Aorta (tissue), 5 donors: ENCODE data around the gene DDOST. TPM values are rescaled to one million over a fixed set of nuclear protein-coding genes. Genes with fewer than 3 reads are reported as not detected.

ENCODE experiments used
- ATAC-seq: fragments of 200-7000 bp; cut with Tn5 transposase; one replicate; pipeline ENCODE4 v1.9.1; 2022; ENCODE audit warnings: moderate library complexity; ENCODE audit not compliant: low FRiP score
- DNase-seq, 2 donors: peaks; one replicate each; pipeline ENCODE4 v3.0.0-alpha.2; 2020
- H3K27ac ChIP-seq, 2 donors: one replicate each; pipeline ENCODE4 v1.5.1; 2013; ENCODE audit warnings: low read length in 2 of 2, mild to moderate bottlenecking in 2 of 2, moderate library complexity in 2 of 2, control low read depth in 1 of 2, inconsistent platforms in 1 of 2, low read depth in 1 of 2
- H3K27me3 ChIP-seq, 2 donors: one replicate each; pipeline ENCODE4 v1.6.1; 2013; ENCODE audit warnings: control low read depth in 1 of 2, low read length in 1 of 2, mild to moderate bottlenecking in 1 of 2, moderate library complexity in 1 of 2; ENCODE audit not compliant: insufficient read depth in 2 of 2, control insufficient read depth in 1 of 2
- H3K36me3 ChIP-seq, 2 donors: one replicate each; pipeline ENCODE4 v1.6.1; 2013; ENCODE audit warnings: control low read depth in 1 of 2, low read length in 1 of 2, mild to moderate bottlenecking in 1 of 2; ENCODE audit not compliant: insufficient read depth in 2 of 2, control insufficient read depth in 1 of 2
- H3K4me1 ChIP-seq, 2 donors: one replicate each; pipeline ENCODE4 v1.6.1; 2013; ENCODE audit warnings: low read length in 2 of 2, control low read depth in 1 of 2, mild to moderate bottlenecking in 1 of 2, moderate library complexity in 1 of 2; ENCODE audit not compliant: insufficient read depth in 2 of 2, control insufficient read depth in 1 of 2
- H3K4me3 ChIP-seq, 2 donors: one replicate each; pipeline ENCODE4 v1.5.1; 2013; ENCODE audit warnings: low read length in 2 of 2, control low read depth in 1 of 2, mild to moderate bottlenecking in 1 of 2
- H3K9me3 ChIP-seq: one replicate; pipeline ENCODE4 v1.6.1; 2013; ENCODE audit warnings: mild to moderate bottlenecking, low read length; ENCODE audit not compliant: control insufficient read depth
- WGBS, 2 donors: extraction: QIAGEN DNeasy Blood & Tissue Kit; methylation state at CpG; one replicate each; pipeline ENCODE4 v1.1.7; 2013; 5-methylcytosine and 5-hydroxymethylcytosine counted together
- intact Hi-C, 2 donors: fragments of 100-400 bp; cut with DNase I; formaldehyde crosslinking; loops; one replicate each; pipeline versions ENCODE4 v1.14.2 to v1.15.0; 2022
- polyA plus RNA-seq, 2 donors: library from polyadenylated mRNA; stranded (reverse); fragments of 200-250 nt; gene quantifications; one replicate each; pipeline ENCODE4 v1.2.3, GENCODE V29; 2013
- total RNA-seq, 2 donors: library from RNA; stranded (reverse); fragmentation: NEBNext Ultra II Directional; extraction: Animal tissue kit (Norgen Biotek cat#: 25700); gene quantifications; one replicate each; pipeline ENCODE4 v1.2.1, GENCODE V29; 2021
- donor health status: healthy with polysubstance abuse.
- donor health status: Bipolar disorder and iron deficiency.
- donor health status: DM: no; HTN: no; CAD: no.
- donor health status: DM: no; HTN: no; CAD: no.
- donor health status: DM: yes; HTN: yes; CAD: no.

Gene DDOST
- total and polyA plus RNA-seq, 4 donors, result 86.3 to 174 (median 129) TPM

DNA sequence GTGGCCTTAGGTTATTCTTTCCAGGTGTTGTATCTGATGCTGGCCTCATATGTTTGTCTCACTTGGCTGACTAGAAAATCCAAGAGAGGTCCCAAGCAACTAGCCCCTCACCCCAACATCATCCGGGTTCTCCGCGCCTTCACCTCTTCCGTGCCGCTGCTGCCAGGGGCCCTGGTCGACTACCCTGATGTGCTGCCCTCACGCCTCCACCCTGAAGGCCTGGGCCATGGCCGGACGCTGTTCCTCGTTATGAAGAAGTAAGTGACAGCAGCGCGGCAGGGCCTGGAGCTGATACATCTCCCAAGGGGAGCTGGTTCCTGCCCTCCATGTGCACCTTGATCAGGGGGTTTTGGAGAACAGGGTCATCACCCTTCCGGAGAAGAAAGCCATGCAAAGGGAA is 16.8 kb downstream of the DDOST start:
- Histone ChIP-seq H3K27ac (no peak overlapping the region), H3K27me3 (no peaks in the 10 kb centered on the region), H3K9me3 (no peaks in the 10 kb centered on the region), H3K36me3 (peaks cover 0 to 15% of the 10 kb centered on the region in 2 donors), H3K4me1 (no peaks in the 10 kb centered on the region), H3K4me3 (no peak overlapping the region)
- no peak for DNase-seq
- 91 to 93% methylated on average over 13 of the region's 13 CpGs for WGBS, 2 donors
- intact Hi-C loops, result no loop called here
- no peak for ATAC-seq

DNA sequence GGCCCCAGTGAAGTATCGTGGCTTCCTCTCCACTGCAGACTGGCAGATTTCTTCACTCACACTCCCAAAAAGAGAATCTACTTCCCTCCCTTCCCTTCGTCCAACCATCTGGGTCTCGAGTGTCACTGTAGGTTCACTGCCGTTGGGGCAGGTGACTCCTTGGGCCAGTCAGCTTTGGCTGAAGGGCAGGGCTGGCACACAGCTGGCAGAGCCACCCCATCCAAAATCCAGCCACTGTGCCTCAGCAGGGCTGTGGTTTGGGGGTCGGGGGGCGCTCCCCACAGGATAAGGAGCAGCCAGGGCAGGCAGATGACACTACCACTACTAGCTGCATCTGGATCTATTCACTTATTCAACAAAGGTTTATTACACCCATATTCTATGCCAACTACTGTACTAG is 18.1 kb downstream of the DDOST start:
- H3K4me1 ChIP-seq, result no peaks in the 10 kb centered on the region
- intact Hi-C loops, result no loop called here
- ATAC-seq (no peak), DNase-seq (no peak)
- 68 to 83% methylated on average over 6 of the region's 6 CpGs for WGBS, 2 donors
- no peaks in the 10 kb centered on the region for H3K9me3 ChIP-seq
- H3K4me3 ChIP-seq, result no peak overlapping the region
- H3K36me3 ChIP-seq, result peaks cover 0 to 12% of the 10 kb centered on the region in 2 donors
- no peak overlapping the region for H3K27ac ChIP-seq
- H3K27me3 ChIP-seq, result no peaks in the 10 kb centered on the region

- ATAC-seq (no peak), DNase-seq (no peak)
- no peaks in the 10 kb centered on the region for H3K27me3 ChIP-seq
- H3K36me3 ChIP-seq, result peaks cover 0 to 14% of the 10 kb centered on the region in 2 donors
- WGBS, 2 donors, result 69 to 79% methylated on average over 10 of the region's 10 CpGs
- intact Hi-C loops, result no loop called here
- H3K4me1 ChIP-seq, result no peaks in the 10 kb centered on the region
- H3K27ac ChIP-seq, result no peak overlapping the region
- H3K9me3 ChIP-seq, result no peaks in the 10 kb centered on the region
- H3K4me3 ChIP-seq, result no peak overlapping the region
Observed at GRCh38 chr1:20641975-20642374, 19.2 kb downstream of the DDOST start.

DNA sequence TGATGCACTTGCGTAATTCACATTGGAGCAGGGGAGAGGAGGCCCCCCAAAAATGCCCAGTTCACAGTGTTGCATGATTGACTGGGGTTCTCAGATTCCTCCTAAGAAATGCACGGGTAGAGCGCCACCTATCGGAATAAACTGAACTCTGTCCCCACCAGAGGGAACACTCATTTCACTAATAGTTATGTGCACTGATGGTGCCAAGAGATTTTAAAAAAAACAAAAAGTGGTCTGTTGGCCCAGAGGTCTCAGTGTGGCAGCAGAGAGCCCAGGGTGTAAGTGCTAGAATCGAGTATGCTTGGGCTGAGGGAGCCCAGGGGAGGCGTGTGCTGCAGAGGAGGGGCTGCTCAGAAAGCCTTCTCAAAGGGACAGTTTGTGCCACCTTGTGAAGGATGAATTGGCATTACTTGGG is 21.0 kb downstream of the DDOST start:
- H3K9me3 ChIP-seq, result no peaks in the 10 kb centered on the region
- H3K4me1 ChIP-seq, result no peaks in the 10 kb centered on the region
- no peak overlapping the region for H3K27ac ChIP-seq
- H3K27me3 ChIP-seq, result no peaks in the 10 kb centered on the region
- H3K4me3 ChIP-seq, result no peak overlapping the region
- 28 to 30% methylated on average over 6 of the region's 6 CpGs for WGBS, 2 donors
- DNase-seq (no peak), ATAC-seq (no peak)
- peaks cover 0 to 13% of the 10 kb centered on the region in 2 donors for H3K36me3 ChIP-seq
- intact Hi-C loops, result no loop called here

DNA sequence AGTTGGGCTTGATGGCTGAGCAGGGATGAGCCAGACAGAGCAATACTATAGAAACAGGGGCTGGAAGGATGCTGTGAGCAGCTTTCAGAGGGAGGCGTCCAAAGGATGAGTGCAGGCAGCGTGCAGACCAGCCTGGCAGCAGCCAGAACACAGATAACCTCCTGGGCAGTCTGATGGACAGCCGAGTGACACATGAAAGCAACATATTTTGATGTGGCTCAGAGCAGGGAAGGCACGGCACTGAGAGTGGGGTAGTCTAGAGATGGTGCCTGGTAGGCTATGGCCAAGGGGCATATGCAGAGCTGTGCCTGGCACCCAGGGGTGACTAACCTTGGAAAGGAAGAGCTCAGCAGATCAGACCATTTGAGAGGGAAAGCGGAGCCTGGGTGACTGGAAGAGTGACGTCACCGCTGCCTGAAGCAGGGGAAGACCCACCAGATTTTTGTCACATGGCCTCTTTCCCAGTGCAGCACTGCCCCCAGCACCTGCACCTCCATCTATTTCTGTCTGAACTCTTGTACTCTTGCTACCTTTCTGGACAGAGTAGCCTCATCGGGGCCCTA is 24.3 kb downstream of the DDOST start:
- Histone ChIP-seq H3K4me1 (peaks cover 0 to 6% of the 10 kb centered on the region in 2 donors), H3K4me3 (no peak overlapping the region), H3K27ac (no peak overlapping the region), H3K9me3 (no peaks in the 10 kb centered on the region), H3K27me3 (no peaks in the 10 kb centered on the region), H3K36me3 (peaks cover 0 to 5% of the 10 kb centered on the region in 2 donors)
- WGBS, 2 donors, result 87 to 88% methylated on average over 8 of the region's 8 CpGs
- ATAC-seq (no peak), DNase-seq (no peak)
- intact Hi-C loops, result loop anchor here in 1 of 2 donors (5.0 kb wide), 1 partner anchor 115 kb away; no protein-coding TSS in a partner anchor

DNA sequence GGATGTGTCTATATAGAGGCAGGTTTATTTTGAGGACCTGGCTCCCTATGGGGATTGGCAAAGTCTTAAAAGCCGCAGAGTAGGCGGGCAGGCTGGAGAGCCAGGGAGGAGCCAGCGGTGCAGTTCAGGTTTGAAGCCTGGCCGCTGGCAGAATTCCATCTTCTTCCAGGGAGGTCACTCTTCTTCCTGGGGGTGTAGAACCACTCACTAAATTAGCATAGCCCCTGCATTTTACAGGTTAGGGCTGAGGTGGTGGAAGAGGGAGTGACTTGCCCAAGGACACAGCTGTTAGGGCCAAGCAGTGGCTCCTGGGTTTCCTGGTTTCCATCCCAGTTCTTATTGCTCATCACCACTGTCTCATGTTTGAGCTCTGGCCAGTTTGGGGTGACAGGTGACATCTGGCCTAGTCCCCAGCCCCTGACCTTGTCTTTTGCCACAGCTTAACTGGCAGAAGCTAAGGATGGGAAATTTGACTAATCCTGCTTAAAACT is 26.5 kb downstream of the DDOST start:
- Histone ChIP-seq H3K27ac (no peak overlapping the region), H3K36me3 (peaks cover 0 to 4% of the 10 kb centered on the region in 2 donors), H3K4me3 (peak overlapping the region; percentile 54 to 98), H3K4me1 (peaks cover 0 to 6% of the 10 kb centered on the region in 2 donors), H3K27me3 (no peaks in the 10 kb centered on the region), H3K9me3 (no peaks in the 10 kb centered on the region)
- intact Hi-C loops, result loop anchor here (1.0 to 5.0 kb wide), 4 partner anchors 26 to 112 kb away; partner anchors contain the start of gene DDOST (in 1 of the 2)
- DNase-seq, result peak in 1 of 2 donors; percentile 53
- no peak for ATAC-seq
- 0 to 3% methylated on average over 4 of the region's 4 CpGs for WGBS, 2 donors

GRCh38 chr1:20634065-20634593 is 27.0 kb downstream of the DDOST start:
- intact Hi-C loops, result loop anchor here (1.0 to 5.0 kb wide), 3 partner anchors 27 to 112 kb away; partner anchors contain the start of gene DDOST (in 1 of the 2)
- H3K27ac ChIP-seq, result peak overlapping the region in 1 of 2 donors; percentile 84

DNA sequence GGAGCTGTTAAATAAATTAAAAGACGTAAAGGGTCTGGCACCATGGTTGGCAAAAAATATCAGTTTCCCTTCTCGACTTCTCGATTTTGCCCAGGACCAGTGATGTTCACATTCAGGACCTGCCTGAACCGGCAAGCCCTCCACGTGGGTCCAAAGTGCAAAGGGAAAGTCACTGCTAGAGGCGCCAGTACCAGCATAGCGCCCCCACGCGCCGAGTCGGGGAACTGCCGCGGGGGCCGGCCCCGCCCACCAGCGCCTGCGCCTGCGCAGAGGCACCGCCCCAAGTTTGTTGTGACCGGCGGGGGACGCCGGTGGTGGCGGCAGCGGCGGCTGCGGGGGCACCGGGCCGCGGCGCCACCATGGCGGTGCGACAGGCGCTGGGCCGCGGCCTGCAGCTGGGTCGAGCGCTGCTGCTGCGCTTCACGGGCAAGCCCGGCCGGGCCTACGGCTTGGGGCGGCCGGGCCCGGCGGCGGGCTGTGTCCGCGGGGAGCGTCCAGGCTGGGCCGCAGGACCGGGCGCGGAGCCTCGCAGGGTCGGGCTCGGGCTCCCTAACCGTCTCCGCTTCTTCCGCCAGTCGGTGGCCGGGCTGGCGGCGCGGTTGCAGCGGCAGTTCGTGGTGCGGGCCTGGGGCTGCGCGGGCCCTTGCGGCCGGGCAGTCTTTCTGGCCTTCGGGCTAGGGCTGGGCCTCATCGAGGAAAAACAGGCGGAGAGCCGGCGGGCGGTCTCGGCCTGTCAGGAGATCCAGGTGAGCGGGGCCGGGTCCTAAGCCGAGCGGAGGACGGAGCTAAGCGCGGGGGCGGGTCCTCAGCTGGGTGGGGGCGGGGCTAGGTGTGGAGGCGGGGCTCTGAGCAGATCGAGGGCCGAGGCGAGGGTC is 27.7 kb downstream of the DDOST start, which contains the start of gene PINK1:
Gene PINK1 (plus strand): TSS at position 269 of the 875 bp plus-strand sequence. CDS start 91 bp downstream, at position 360.
- Histone ChIP-seq H3K27me3 (no peaks in the 10 kb centered on the region), H3K36me3 (peaks cover 0 to 2% of the 10 kb centered on the region in 2 donors), H3K4me3 (peak within 1 kb of the TSS; percentile 54 to 98), H3K27ac (peak within 1 kb of the TSS in 1 of 2 donors; percentile 84), H3K4me1 (peaks cover 0 to 6% of the 10 kb centered on the region in 2 donors), H3K9me3 (no peaks in the 10 kb centered on the region)
- 0 to 1% methylated on average over 78 to 93 of the region's 93 CpGs for WGBS, 2 donors
- ATAC-seq (peak; percentile 90), DNase-seq (peak; percentile 81 to 95)
- intact Hi-C loops, result loop anchor here (1.0 to 5.0 kb wide), 3 partner anchors 27 to 111 kb away; partner anchors contain the start of gene DDOST (in 1 of the 2)

More at GRCh38 chr1:20634065-20634593, 27.0 kb downstream of the DDOST start:
- Histone ChIP-seq H3K4me1 (peaks cover 0 to 6% of the 10 kb centered on the region in 2 donors), H3K9me3 (no peaks in the 10 kb centered on the region), H3K36me3 (peaks cover 0 to 2% of the 10 kb centered on the region in 2 donors), H3K4me3 (peak overlapping the region; percentile 54 to 98), H3K27me3 (no peaks in the 10 kb centered on the region)
- ATAC-seq (no peak), DNase-seq (no peak)
- WGBS, 2 donors, result 1% methylated on average over 11 of the region's 11 CpGs
